ENCODE measurements around the gene STAT6.

The STAT6 gene

DNA sequence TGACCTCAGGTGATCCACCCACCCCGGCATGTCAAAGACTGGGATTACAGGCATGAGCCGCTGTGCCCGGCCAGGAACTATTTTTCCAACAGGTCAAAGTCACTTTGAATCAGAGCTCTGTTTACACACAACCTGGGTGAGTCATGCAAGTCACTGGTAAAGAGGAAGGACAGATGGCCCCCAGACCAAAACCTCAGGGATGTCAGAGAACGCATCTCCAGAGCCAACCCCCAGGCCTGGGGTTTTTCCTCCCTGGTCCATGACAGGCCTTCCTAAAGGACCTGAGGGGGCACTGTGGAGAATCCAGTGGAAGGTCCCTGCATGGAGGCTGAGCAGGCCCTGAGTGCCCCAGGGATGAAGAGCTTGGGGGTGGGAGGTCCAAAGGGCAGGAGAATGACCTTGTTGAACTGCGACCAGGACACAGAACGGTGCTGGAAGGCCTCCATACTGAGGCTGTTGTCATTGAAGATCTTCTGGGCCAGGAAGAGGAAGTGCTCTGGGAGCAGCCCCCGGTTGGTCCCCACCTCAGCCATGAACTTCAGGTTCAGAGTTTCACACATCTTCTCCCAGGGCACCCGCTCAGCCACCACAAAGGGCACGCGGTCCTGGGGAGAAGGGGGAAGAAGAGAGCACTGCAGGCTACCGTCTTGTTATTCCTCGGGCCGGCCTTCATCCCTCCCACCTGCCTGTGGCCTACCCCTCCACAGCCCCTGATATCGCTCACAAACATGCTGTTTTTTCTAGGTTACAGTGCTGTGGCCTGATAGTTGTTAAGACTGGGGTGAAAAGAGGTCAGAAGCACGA lies 9.1 kb downstream of the STAT6 start:
- no peak for DNase-seq (ENCODE audit: low read depth in 2 of 2)

DNA sequence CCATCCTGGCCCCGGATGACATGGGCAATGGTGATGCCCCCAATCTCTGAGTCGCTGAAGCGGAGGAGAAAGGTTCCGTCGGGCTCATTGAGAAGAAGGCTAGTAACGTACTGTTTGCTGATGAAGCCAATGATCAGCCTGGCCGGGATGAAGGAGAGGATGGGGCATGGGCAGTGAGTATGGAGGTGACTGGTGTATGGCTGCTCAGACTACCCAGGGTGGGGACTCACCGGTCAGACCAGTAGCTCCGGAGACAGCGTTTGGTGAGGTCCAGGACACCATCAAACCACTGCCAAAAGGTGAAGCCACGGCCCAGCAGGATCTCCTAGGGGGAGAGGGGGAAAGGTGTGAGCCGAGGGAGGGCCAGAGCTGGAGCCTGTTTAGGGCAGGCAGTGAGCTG lies 11.4 kb downstream of the STAT6 start:
- DNase-seq (ENCODE audit: low read depth in 2 of 2) = no peak

DNA sequence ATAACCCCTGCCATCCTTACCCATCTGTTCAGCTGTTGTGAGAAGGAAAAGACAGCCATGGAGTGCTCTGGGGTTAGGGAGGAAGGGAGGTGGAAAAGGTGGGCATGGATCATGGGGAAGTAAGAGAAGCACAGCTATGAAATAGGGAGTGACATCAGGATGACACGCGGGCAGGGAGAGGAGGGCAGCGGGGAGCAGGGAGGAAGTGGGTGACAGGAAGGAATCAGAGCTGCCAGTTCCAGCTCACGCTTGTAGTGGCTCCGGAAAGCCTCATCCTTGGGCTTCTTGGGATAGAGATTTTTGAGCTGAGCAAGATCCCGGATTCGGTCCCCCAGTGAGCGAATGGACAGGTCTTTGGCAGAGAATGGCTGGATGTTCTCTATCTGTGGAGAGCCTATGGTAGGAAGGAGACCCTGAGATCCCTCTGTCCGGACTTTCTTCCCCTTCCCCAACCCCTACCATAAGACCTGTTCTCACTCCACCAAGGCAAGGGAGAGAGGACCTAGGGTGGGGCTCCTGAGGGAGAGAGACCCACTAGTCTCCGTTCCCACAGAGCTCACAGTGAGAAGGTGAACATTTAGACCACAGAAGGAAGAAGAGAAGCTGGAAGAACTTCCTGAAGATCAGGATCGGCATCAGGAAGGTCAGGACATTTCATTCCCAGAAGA lies 12.0 kb downstream of the STAT6 start:
- DNase-seq (ENCODE audit: low read depth in 2 of 2) = no peak

DNA sequence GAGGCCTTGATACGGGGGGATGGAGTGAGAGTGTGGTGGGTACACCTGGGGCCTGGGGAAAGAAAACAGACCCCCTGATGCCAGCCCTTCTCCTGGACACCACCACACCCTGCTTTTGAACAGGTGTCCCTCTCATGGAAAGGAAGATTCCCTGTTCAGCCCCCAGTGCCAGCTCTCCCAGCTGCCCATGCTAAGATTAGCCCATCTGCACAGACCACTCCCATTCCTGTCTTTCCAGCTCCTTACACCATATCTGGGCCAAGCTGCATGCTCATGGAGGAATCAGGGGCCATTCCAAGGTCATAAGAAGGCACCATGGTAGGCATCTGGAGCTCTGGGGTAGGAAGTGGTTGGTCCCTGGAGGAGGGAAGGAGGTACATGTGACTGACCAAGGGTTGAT lies 12.6 kb downstream of the STAT6 start:
- no peak for DNase-seq (ENCODE audit: low read depth in 2 of 2)

DNA sequence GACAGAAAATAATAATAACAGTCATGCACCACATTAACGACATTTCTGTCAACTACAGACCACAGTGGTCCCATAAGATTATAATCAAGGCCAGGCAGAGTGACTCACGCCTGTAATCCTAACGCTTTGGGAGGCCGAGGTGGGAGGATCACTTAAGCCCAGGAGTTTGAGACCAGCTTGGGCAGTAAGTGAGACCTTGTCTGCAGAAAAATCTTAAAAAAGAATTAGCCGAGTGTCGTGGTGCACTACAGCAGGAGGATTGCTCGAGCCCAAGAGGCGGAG lies 13.7 kb downstream of the STAT6 start:
- no peak for DNase-seq (ENCODE audit: low read depth in 2 of 2)

DNA sequence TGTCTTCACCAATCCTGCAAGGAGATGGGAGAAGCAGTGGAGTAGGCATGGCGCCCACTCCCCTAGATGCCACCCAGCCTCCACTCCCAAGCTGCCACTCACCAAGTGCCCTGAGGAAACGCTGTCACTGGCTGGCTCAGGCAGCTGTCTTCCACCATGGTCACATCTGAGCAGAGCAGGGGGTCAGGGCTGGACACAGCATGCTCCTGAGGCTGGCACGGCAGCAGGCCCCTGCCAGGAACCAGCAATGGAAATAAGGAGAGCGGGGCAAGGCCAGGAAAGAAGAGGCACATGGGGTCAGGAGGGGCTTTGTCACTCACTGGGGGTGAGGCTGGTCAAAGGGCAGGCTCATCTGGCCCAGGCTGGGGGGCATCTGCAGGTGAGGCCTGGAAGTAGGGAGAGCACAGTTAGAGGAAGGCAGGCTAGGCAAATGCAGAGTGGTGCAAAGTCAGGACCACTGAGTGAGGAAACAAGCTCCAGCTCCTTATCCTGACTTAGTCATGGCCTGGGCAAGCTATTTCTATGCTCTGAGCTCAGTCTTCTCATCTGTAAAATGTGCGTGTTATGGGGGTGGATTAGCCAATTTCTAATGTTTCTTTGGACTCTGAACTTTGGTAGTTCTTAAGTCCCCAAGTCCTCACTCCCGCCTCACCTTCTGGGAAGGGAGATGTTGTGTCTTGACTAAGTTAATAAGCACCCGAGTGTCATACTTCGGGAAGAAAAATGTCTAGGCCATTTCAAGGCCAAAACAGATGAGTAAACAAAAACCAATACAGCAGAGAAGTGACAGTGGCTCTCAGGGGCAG lies 14.2 kb downstream of the STAT6 start:
- DNase-seq (ENCODE audit: low read depth in 2 of 2) = no peak

DNA sequence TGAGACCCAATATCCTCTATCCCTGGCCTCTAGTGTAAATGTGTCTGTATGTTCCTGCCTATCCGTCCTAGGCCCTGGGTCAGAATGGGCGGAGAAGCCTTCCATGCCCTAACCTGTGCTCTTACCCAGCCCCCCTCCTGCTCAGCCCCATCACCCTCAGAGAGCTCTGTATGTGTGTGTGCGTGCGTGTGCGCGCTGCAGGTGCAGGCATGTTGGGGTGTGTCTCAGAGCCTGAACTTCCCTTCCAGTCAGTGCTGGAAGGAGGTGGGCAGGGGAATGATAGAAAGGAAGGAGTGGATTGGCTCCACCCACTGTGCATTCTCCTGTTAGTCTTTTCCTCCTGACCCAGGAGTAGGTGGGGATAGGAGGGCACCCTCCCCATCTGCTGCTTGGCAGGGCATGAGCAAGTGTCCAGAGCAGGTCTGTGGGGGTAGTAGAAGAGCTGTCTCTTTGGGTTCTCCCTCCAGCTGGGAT lies 15.0 kb downstream of the STAT6 start:
- no peak for DNase-seq (ENCODE audit: low read depth in 2 of 2)

DNA sequence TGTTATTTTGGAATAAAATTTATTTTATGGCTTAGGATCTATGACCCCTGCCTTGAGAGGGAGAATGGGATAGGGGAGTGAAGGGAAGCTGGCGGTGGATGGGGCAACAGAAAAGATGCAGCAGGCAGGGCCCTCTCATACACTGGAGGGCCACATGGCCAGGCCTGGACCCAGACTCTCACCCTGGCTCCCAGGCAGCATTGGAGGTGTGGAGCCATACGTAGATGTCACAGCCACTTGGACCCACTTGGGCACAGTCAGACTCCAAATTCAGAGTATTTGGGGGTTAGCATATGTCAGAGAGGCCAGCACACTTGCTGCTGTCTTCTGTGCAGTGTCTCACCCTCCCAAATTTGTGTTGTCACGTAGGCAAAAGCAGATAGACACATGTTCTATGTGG lies 15.7 kb downstream of the STAT6 start:
- no peak for DNase-seq (ENCODE audit: low read depth in 2 of 2)

DNA sequence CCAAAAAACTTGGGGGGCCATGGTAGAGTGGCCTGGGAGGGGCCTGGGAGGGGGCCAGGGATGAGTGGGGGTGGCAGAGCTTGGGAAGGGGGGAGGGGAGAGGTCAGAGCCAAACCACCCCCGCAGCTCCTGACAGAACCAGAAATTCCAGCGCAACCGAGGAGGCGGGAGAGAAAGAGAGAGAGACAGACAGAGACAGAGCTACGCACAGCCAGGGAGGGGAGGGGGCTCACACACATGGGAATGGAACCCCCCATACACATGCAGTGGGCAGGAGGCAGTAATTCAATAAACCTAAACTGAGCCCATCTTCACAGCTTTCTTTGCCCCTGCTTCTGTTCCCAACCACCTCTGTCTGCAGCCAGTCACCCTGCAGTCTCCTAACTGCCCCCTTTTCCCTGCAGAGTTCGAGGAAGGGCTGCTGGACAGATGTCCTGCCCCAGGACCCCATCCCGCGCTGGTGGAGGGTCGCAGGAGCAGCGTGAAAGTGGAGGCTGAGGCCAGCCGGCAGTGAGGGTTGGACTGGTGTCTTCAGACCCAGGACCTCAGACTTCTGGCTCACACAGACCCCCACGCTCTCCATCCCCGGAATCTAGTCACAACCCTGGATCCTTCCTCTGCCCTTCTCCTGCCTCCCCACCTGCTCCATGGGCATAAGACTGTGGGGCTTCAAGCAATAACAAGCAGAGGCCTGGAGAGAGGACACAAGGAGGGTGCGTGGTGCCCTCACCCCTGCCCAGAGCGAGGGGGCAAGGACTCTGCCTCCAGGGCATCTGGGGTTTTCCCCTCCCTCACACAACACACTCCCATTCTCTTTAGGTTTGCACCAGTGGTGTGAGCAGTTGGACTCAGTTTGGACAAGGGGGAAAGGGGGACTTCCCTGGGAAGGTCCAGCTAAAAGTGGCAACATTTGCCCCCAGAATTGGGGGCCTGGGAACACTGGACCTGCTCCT lies 16.7 kb downstream of the STAT6 start:
- no peak for DNase-seq (ENCODE audit: low read depth in 2 of 2)

DNA sequence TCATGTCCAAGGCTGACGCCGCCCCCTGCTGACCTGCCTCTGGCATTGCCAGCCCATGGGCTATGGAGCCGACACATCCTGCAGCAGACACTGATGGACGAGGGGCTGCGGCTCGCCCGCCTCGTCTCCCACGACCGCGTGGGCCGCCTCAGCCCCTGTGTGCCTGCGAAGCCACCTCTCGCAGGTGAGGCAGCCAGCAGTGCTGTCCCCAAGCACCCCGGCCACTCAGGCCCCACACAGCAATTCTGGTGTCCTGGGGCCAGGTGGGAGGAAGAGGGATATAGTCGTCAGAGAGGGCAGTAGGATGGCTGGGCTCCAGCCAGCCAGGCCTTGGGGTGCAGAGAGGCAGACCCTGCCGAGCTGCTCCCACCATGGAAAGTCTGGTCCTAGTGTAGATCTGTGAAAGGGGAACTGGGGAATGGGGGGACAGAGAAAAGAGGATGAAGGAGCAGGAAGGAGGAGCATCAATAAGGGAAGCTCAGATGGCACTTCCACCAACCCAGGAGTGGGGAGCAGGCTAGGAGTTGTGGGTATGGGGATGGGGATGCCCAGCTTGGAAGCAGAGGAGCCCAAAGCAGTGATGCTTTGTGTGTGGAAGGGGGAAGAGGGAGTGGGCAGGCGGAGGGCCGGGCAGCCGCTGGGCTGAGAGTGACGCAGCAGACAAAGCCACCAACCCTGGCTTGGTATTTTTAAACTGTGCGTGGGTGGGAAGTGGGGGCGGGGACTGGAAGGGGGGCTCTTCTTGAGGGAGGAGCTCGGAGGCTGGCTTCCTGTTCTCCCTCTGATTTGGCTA lies 17.6 kb downstream of the STAT6 start:
- peak; percentile 66 to 76 for DNase-seq (ENCODE audit: low read depth in 2 of 2)

DNA sequence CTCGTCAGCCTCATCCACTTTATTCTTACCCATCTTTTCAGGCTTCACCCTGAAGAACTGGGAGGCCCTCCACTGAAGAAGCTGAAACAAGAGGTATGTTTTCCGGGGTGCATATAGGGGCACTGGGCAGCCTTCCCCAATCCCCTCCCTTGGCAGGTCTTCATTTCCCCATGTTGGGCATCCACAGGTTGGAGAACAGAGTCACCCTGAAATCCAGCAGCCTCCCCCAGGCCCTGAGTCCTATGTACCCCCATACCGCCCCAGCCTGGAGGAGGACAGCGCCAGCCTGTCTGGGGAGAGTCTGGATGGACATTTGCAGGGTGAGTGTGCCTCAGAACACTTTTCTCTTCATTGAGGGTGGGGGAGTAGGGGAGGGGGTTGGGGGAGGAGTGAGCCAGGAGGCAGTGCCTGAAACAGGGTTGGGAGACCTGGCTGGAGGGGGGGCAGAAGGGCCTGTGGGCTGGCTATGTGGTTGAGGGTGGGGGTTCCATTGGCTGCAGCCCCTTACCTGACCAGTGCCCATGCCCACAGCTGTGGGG lies 18.2 kb downstream of the STAT6 start:
- DNase-seq (ENCODE audit: low read depth in 2 of 2) = no peak

DNA sequence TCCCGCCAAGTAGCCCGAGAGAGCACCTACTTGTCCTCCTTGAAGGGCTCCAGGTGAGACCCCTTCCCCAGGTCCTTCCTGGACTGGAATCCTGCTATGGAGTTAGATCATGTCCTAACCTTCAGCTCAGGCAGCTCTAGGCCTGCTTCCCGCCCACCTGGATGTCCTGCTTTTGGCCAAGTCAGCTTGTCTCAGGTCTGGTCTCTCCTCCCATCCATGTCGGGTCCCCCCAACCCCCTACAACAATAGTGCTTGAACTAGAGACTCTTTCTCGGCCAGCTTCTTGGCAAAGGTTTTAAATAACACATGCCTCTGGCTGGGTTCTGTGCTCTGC lies 18.7 kb downstream of the STAT6 start:
- DNase-seq (ENCODE audit: low read depth in 2 of 2) = no peak

DNA sequence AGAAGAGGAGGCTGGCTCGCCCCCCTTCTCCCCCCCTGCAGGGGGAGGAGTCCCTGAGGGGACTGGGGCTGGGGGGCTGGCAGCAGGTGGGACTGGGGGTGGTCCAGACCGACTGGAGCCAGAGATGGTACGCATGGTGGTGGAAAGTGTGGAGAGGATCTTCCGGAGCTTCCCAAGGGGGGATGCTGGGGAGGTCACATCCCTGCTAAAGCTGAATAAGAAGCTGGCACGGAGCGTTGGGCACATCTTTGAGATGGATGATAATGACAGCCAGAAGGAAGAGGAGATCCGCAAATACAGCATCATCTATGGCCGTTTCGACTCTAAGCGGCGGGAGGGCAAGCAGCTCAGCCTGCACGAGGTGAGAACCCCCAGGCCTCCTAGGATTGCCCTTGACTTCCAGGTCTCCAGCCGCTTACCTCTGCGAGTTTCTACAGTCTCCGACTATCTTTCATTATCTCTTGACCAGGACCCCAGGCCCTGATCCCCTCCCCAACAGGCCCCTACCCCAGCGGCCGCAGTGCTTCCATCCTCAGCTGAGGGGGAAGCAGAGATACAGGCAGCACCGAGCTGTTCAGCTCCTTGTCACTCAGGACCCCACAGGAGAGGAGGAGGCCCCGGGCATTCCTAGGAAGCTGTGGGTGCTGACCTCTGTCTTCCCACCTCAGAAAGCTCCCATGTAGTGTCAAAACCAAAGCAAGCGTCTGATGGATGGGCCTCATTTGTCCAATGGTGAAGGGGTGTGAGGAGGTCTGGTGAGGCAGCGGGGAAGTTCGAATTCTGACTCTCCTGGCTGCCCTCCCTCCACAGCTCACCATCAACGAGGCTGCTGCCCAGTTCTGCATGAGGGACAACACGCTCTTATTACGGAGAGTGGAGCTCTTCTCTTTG lies 19.3 kb downstream of the STAT6 start:
- DNase-seq (ENCODE audit: low read depth in 2 of 2) = no peak

DNA sequence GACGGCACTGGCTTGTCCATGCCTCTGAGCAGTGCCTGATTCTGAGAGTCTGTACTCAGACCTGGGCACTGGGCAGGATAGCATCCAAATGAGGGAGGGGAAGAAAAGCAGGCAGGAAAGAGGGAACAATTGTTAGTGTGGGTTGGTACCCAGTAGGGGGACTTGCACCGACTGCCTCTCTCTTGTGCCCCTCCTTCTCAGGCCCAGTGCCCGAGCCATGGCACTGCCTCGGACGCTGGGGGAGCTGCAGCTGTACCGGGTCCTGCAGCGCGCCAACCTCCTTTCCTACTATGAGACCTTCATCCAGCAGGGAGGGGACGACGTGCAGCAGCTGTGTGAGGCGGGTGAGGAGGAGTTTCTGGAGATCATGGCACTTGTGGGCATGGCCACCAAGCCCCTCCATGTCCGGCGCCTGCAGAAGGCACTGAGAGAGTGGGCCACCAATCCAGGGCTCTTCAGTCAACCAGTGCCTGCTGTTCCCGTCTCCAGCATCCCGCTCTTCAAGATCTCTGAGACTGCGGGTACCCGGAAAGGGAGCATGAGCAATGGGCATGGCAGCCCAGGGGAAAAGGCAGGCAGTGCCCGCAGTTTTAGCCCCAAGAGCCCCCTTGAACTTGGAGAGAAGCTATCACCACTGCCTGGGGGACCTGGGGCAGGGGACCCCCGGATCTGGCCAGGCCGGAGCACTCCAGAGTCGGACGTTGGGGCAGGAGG lies 20.1 kb downstream of the STAT6 start:
- DNase-seq (ENCODE audit: low read depth in 2 of 2) = no peak

DNA sequence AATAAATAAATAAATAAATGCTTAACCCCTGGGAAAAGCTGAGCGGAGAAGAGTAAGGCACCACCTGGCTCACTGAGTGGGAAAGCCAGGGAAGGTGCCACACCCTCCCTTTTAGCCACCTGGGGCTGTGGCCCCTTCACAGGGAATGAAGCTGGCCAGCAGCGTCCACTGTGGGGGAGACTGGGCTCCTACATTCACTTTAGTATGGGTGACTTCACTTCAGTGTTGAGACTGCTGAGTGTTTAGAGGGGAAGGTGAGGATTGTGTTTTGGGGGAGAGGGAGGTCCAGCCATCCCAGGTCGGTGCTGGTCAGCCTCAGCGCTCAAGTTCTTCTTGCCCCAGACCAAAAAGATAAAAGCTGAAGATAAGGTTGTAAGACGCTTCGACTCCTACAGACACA lies 20.7 kb downstream of the STAT6 start:
- no peak for DNase-seq (ENCODE audit: low read depth in 2 of 2)

DNA sequence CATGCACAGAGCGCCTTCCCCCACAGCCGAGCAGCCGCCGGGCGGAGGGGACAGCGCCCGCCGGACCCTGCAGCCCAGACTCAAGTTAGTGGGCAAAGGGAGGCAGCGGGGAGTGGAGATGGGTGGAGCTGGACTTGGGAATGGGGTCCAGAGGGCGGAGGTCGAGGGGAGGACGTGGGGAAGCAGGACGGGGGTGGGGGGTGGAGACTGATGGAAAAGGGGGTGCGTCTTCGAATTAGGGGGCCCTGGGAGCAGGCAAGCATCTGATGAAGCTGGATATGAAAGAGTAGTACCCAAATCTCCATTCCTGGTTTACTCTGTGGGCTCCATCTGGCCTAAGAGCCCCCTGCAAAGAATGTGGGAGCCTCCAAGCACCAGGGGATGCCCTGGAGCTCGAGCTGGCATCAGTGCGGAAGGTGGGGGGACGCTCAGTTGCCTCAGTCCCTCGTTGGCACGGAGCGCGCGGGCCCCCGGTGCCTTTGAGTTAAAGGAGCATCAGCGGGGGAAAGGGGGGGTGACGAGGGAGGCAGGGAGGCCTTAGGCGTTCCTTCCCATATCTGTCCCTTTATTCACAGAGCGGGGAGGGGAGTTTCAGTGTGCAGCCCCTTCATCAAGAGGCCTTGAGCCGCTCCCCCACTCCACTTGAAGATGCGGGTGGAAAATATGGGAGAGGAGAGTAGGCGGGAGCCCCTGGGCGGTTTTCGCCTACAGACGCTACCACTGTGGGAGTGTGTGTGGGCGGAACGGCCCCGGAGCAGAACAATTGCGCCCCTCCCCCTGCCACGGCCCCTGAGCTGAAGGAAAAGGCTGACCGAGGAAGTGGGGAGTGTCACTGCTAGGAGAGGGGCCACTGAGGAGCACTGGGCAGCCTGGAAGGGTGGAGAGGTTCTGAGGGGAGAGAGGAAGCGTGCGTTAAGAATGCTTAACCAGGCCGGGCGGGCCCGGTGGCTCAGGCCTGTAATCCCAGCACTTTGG lies 21.6 kb downstream of the STAT6 start:
- peak; percentile 38 to 42 for DNase-seq (ENCODE audit: low read depth in 2 of 2)

DNA sequence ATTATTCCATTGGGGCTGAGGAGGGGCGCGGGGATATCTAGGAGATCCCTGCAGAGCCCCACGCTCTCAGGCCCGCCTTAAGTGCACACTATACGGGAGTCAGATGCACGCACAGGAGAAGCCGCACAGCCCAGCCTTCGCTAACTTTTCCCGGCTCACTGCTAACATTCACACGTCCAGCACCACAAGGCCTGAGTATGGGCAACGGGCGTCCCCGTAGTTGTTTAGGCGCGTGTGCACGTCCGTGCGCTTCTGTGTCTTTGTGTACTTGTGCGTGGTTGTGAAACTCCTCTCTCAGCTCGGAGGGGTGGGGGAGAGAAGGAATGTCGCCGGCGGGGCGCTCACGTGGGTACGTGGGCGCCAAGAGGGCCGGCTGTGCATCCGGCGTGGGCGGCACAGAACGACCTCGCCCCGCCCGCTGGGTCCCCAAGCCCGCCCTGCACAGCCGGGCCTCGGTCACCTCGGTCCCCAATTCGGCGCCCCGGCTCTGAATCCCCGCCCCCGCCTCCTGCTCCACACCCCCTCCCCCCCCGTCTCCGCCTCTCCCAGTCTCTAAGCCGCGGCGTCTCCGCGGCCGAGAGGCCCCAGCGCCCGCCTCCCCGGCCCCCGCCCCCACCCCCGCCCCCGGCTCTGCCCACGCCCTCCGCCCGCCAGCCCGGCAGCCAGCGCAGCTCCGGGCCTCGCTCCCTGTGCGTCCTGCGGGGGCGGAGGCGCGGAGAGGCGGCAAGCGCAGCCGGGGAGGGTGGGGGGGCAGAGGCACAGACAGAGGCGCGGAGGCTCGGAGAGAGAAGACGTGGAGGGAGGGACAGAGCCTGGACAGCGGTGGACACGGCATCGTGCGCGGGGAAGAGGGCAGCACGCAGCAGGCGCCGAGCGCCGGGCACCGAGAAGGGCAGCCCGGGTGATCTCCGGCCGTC lies 22.6 kb downstream of the STAT6 start, which contains the start of gene NAB2:
TSS of gene NAB2 (plus strand) at position 761 of the 917 bp plus-strand sequence. CDS start 158 bp downstream, outside the sequence.
- DNase-seq (ENCODE audit: low read depth in 2 of 2) = peak; percentile 80 to 83

Measured in stimulated activated CD8-positive, alpha-beta memory T cell treated with anti-CD3 and anti-CD28 coated beads, Interleukin-15, amount 100 ng/mL, for 4 hours (primary cell).